GM21576 (cell line): Measurements from ENCODE around the gene SASH3.

ENCODE experiments used
- ATAC-seq: cut with Tn5 transposase; IDR thresholded peaks from one replicate; pipeline ENCODE4 v1.9.1; 2021; ENCODE audit warnings: mild to moderate bottlenecking, moderate library complexity; ENCODE audit not compliant: unreplicated experiment

SASH3 gene

GRCh38 chrX:129759576-129760061 is 20.1 kb upstream of the SASH3 start:
- ATAC-seq: no peak

- ATAC-seq: no peak
Observed at GRCh38 chrX:129760155-129760554, 19.6 kb upstream of the SASH3 start.

- ATAC-seq: no peak
Observed at GRCh38 chrX:129760981-129761380, 18.8 kb upstream of the SASH3 start.

- no peak for ATAC-seq
Observed at GRCh38 chrX:129761596-129761995, 18.2 kb upstream of the SASH3 start.

- ATAC-seq: no peak
Observed at GRCh38 chrX:129762448-129762847, 17.3 kb upstream of the SASH3 start.

GRCh38 chrX:129763666-129764065 is 16.1 kb upstream of the SASH3 start:
- ATAC-seq: no peak

GRCh38 chrX:129768186-129768585 is 11.6 kb upstream of the SASH3 start:
- ATAC-seq: no peak

GRCh38 chrX:129768586-129769466 is 10.9 kb upstream of the SASH3 start:
- no peak for ATAC-seq

- ATAC-seq: peak; percentile 29
Observed at GRCh38 chrX:129769467-129770154, 10.1 kb upstream of the SASH3 start.

- no peak for ATAC-seq
Observed at GRCh38 chrX:129771266-129771995, 8.3 kb upstream of the SASH3 start.

- ATAC-seq: peak; percentile 67
Observed at GRCh38 chrX:129772796-129773431, 6.8 kb upstream of the SASH3 start.

- ATAC-seq: no peak
Observed at GRCh38 chrX:129773649-129774458, 5.9 kb upstream of the SASH3 start.

GRCh38 chrX:129777218-129778030 is 2.3 kb upstream of the SASH3 start:
- ATAC-seq: peak; percentile 21

GRCh38 chrX:129779086-129779672 is 570 bp upstream of the SASH3 start:
- ATAC-seq: no peak

- ATAC-seq: no peak
Observed at GRCh38 chrX:129780441-129781105, 824 bp downstream of the SASH3 start.

- ATAC-seq: peak; percentile 63
Observed at GRCh38 chrX:129781134-129781672, 1.5 kb downstream of the SASH3 start.

- ATAC-seq: no peak
Observed at GRCh38 chrX:129781680-129782495, 2.1 kb downstream of the SASH3 start.
